KOPT-K1 (cell line): ENCODE data around the gene ERC2.

ENCODE experiments used
- H3K27ac ChIP-seq: fragments of 200-600 bp; sonication (generic); 2 replicates; pipeline ENCODE4 v1.5.1; 2016; ENCODE audit warnings: antibody characterized with exemption, mild to moderate bottlenecking, low read depth, low read length; ENCODE audit not compliant: poor library complexity, severe bottlenecking
- H3K36me3 ChIP-seq: fragments of 200-600 bp; sonication (generic); 2 replicates; pipeline ENCODE4 v1.5.1; 2017; ENCODE audit warnings: antibody characterized with exemption, mild to moderate bottlenecking, low read length, moderate library complexity; ENCODE audit not compliant: insufficient read depth
- H3K9me3 ChIP-seq: fragments of 200-600 bp; sonication (generic); 2 replicates; pipeline ENCODE4 v1.5.1; 2017; ENCODE audit warnings: antibody characterized with exemption, low read length, mild to moderate bottlenecking; ENCODE audit not compliant: insufficient read depth, poor library complexity, severe bottlenecking

ERC2 gene

DNA sequence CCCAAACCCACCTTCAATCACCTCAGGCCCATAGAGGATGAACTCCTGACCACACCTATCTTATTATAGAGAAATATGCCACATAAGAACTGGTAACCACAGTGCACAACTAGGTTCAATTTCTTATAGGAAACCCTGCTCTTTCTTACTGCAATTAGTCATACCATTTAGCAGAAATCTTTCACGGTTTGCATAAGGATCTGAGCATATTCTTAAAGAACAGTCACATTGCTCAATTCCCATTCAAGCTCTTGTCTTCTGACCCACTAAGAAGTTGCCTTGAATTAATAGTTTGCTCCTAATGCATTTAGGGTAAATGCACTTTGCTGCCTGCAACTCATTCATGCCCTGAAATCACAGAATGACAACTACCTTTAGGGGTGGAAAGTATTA lies 9.2 kb downstream of the ERC2 start:
- Histone ChIP-seq H3K27ac (no peak overlapping the region), H3K9me3 (no peaks in the 10 kb centered on the region), H3K36me3 (no peaks in the 10 kb centered on the region)

DNA sequence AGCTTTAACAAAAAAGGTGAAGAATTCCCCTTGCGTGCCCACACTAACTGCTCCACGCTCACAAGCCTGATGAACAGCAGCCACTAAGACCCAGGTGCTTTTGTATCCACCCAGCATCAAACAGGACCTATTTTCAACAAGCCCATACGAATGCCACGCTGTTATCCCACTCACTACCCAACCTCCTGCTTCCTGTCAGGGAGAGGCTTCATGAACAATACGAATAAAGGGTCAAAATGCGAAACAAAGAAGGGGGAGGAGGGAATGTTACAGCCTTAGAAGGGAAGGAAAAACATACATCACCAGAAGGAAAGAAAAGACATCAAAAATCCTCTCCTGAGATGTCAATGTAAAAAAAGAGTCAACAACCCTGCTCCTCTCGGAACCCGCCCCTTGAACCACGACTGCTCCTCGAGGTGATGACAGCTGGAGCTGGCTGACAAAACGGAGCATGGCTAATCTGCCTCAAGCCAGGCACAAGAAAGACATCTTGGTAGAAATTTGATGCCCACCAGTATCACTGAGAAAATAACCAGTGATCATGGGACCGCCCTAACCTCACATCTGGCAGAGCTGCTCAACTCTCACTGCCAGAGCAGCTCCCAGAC lies 9.7 kb downstream of the ERC2 start:
- H3K27ac ChIP-seq, result no peak overlapping the region
- no peaks in the 10 kb centered on the region for H3K36me3 ChIP-seq
- no peaks in the 10 kb centered on the region for H3K9me3 ChIP-seq

DNA sequence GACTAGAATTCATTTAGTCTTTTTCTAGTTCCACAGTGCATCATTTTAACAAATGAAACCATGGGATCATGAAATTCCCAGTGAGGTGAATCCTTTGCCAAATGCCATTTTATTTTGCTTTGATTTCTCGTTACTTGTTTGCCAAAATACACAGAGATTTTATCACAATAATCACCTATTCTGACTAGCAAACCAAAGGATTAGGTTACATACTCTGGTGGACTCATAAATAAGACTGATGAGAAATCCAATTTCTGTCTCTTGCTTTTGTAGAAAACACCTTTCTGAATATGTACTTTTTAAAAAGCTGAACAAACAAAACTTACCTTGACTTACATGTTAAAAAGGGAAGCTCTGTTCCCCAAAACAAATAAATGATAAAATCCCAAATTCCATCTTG lies 12.2 kb downstream of the ERC2 start:
- H3K36me3 ChIP-seq, result no peaks in the 10 kb centered on the region
- H3K9me3 ChIP-seq, result no peaks in the 10 kb centered on the region

DNA sequence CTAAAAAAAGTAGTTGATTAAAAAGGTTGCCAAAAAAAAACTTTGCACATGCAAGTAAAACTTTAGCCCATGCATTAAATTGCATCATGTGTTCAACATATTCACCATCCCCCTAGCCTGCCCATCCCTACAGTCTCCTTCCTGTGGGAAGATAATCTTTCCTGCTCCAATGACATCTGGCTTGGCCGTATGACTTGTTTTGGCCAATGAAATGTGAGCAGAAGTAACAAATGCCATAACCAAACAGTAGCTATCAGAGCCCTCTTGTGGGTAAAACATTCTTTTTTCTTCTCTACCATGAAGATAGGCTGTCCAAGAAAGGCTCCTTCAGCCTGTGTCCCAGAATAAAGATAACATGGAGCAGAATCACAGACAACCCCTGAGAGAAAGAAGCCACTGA lies 15.3 kb downstream of the ERC2 start:
- Histone ChIP-seq H3K36me3 (no peaks in the 10 kb centered on the region), H3K9me3 (no peaks in the 10 kb centered on the region), H3K27ac (no peak overlapping the region)

More for the DNA sequence above, 12.2 kb downstream of the ERC2 start:
- H3K27ac ChIP-seq, result no peak overlapping the region

DNA sequence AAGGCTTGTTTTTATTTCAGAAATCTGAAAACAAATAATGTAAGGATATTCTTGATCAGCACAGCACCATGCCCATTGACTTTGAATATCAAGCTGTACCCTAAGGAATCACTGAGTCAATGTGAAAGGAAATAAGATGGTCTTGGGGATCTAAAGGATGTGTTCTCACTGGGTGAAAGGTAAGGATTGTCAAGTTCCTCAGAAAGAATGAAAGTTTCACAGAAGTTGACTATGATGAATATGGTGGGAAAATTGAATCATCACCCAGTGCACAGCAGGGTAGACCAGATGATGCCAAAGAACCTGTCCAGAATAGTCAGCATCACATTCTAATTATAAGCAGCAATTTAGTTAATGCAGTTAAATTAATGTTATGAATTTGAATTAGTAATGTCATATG lies 16.2 kb downstream of the ERC2 start:
- Histone ChIP-seq H3K27ac (no peak overlapping the region), H3K36me3 (no peaks in the 10 kb centered on the region), H3K9me3 (no peaks in the 10 kb centered on the region)

DNA sequence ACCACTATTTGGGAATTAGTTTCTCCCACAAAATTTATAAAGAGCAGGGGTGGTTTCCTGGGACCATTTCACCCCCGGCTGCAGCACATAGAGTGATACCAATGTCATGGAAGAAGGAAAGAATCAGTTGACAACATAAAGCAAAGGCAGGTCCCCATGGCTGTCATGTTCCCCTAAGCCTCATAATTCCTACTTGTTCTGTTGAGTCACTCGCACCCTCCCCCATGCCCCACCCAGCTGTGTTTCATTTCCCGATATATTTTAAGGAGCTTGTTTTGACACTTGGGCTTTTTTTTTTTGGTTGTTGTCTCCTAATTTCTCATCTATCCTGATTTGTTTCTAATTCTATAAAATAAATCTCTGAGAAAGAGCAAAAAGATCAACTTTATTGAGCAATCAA lies 24.9 kb downstream of the ERC2 start:
- H3K36me3 ChIP-seq, result no peaks in the 10 kb centered on the region
- no peak overlapping the region for H3K27ac ChIP-seq
- H3K9me3 ChIP-seq, result no peaks in the 10 kb centered on the region

DNA sequence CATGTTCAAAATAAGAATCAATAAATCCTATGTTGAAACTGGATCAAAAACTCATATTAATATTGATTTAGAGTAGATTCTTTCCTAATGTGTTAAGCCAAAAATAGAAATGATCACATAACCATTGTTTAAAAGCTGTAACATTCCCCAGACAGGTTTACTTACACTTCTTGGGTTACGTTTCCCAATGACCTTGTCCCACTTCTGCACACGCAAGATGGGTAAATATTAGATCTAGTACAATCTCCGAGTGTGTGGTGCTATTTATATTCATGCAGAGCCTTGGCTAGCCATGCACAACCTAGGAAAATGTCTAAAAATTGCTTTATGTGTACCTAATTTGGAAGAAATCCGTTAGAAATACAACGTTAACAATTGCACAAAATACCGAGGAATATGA lies 39.6 kb downstream of the ERC2 start:
- Histone ChIP-seq H3K36me3 (no peaks in the 10 kb centered on the region), H3K9me3 (no peaks in the 10 kb centered on the region)

DNA sequence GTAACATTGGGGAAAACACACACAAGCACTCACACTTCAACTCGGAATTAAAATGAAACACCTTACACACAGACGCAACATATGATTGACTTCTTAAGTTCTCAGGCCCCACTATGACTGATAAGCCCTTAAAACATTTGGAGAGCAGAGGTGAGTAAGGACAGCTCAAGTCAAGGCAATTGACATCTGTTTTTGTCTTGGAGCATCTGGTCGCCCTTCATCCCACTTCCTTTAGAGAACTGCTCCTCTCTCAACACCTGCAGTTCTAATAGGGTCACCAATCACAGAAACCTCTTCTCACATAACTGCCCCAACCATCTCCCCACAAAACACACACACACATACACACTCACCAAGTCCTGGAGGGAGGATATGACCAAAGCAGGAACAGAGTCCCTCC lies 43.4 kb downstream of the ERC2 start:
- no peaks in the 10 kb centered on the region for H3K36me3 ChIP-seq

More for the DNA sequence above, 39.6 kb downstream of the ERC2 start:
- H3K27ac ChIP-seq, result no peak overlapping the region

DNA sequence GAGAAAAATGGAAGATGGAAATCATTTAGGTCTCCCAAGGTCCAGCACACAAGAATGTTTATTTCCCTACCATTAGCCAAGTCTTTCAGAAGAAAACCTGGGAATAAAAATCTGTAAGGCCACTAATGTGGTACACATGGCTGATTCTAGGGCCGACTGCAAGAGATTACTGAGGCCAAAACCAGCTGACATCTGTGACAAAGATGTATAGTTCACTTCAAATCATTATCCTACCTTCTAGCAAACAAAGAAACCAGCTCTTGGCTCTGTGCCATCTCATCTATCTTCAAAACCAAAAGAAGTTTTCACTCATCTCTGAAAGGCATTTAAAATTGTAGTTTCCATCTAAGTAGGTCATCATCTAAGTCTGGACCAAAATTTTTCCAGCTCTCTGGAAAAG lies 43.9 kb downstream of the ERC2 start:
- H3K9me3 ChIP-seq, result no peaks in the 10 kb centered on the region
- H3K27ac ChIP-seq, result no peak overlapping the region
- H3K36me3 ChIP-seq, result no peaks in the 10 kb centered on the region

More for the DNA sequence above, 43.4 kb downstream of the ERC2 start:
- no peaks in the 10 kb centered on the region for H3K9me3 ChIP-seq
- no peak overlapping the region for H3K27ac ChIP-seq

DNA sequence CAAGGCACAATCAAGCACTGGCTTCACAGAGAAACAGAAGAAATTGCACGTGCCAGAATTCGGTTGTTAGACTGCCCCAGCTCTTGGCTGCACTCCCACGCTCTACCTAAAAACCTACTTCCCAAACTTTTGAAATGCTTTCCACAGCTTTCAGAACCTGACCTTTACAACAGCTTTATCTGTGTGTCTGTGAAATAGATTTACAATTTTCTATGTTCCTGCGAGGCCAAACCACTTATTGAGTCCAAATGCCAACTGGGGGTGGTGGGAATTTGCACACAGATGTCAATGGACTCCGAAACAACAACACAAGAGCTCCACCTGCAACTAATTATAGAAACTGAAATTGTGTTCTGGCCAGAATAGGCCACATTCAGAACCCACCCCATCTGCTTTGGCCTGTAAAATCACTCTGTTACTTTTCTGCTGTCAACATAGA lies 44.6 kb downstream of the ERC2 start:
- Histone ChIP-seq H3K9me3 (no peaks in the 10 kb centered on the region), H3K36me3 (no peaks in the 10 kb centered on the region), H3K27ac (no peak overlapping the region)

DNA sequence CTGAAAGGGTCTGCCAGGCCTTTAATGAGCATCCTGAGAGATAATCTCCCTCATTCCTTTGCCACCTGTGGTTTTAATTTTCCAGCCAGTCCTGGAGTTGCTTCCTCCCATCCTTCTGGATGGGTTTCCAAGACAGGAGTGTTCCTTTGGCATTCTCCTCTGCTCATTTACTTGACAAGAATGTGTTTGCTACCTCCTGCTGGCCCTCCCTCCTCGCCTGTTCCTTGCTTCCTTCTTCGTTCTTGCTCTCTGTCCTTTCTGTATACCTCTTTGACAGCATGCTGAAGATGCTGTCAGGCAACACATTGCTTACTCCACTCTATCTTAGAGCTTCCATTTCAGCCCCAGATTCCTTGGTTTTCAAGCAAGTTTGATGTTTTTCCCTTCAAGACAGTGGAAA lies 46.0 kb downstream of the ERC2 start:
- Histone ChIP-seq H3K9me3 (no peaks in the 10 kb centered on the region), H3K36me3 (no peaks in the 10 kb centered on the region), H3K27ac (no peak overlapping the region)

DNA sequence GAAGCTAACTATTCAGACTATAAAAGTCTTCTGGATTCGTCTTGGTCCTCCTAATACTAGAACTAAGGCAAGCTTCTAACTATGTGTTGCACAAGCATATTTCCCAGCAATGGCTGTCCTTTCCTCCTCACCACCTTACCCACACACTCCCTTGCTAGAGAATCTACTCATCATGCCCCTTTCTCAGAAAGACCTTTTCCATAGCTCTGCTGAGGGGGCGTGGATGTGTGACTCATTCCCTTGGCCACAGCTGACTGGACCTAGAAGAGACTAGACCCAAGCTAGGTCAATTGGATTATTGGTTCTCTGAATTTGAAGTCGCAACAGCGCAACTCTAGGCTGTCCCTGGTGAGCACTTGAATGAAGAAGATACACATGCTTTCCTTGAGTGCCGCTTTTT lies 47.1 kb downstream of the ERC2 start:
- Histone ChIP-seq H3K9me3 (no peaks in the 10 kb centered on the region), H3K27ac (no peak overlapping the region), H3K36me3 (no peaks in the 10 kb centered on the region)

DNA sequence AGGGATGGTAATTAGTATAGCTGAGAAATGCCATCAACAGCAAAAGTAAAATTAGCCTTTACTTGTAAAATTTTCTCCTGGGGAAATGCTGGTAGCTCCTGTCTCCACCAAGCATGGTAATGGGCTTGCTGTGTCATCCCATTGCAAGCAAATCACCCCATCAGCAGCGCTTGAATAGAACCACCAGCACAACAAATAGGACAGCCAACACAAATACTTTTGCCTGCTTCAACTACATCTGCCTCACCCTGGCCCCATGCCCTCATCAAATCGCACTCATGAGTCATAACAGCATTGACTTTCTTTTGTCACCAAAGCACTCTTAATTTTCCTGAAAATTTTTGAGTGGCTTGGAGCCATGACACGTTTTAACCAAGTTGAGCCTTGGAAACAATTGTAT lies 52.6 kb downstream of the ERC2 start:
- H3K36me3 ChIP-seq, result no peaks in the 10 kb centered on the region
- no peak overlapping the region for H3K27ac ChIP-seq
- no peaks in the 10 kb centered on the region for H3K9me3 ChIP-seq

DNA sequence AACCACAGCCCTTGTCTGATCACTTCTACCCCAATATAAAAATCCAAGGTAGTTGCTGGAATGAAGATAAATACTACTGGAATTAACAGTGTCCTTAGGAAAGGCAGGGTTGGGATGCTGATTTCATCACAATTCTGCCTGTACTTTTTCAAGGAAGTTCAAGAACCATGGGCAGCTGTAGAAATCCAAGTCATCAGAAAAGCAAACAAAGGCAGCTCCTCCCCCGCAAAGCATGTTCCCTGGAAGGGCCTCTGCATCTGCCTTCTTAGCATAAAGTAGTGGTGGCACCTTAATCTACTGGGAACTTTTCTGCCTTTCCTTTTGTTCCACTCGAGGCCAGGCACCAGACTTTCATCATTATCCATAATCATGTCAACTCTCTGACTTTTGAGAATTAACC lies 54.4 kb downstream of the ERC2 start:
- Histone ChIP-seq H3K9me3 (no peaks in the 10 kb centered on the region), H3K36me3 (no peaks in the 10 kb centered on the region), H3K27ac (no peak overlapping the region)

DNA sequence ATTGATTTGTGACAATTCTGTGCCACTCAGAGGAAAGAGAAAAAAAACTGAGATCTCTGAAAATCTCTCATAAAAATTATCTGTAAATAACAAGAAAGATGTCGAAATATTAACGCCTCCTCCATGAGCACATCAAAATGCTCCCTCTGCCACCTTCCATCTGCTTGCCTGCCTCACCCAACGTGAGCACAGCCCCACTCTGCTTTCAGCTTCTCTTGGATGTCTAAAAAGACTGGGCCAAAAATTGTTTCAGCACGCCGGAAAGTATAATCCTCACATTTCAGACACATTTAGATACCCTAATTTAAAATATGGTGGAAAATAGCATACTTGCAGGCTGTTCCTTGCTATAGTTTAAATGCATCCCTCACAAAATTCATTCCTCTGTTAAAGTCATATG lies 57.1 kb downstream of the ERC2 start:
- no peaks in the 10 kb centered on the region for H3K9me3 ChIP-seq
- no peak overlapping the region for H3K27ac ChIP-seq
- no peaks in the 10 kb centered on the region for H3K36me3 ChIP-seq

DNA sequence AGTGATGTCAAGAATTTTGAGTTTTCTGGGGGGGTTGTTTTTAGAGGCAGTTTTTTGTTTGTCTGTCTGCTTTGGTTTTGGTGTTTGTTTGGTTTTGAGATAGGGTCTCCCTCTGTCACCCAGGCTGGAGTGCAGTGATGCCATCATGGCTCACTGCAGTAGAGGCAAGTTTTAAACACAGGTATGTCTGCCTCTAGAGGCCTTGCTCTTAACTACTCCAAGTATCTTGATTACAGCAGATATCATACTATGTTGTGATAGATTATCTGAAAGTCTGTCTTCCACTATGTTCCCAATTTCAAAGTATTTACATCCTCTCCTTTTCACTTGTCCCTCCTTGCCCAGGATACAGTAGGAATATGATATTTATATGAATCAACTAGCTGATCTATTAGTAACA lies 57.7 kb downstream of the ERC2 start:
- Histone ChIP-seq H3K27ac (no peak overlapping the region), H3K9me3 (no peaks in the 10 kb centered on the region), H3K36me3 (no peaks in the 10 kb centered on the region)
